GM19468 (cell line): ENCODE data around the gene RAD18.

ENCODE experiments used
- ATAC-seq: cut with Tn5 transposase; IDR thresholded peaks from one replicate; pipeline ENCODE4 v1.9.1; 2021; ENCODE audit warnings: mild to moderate bottlenecking, moderate library complexity, moderate number of reproducible peaks; ENCODE audit not compliant: unreplicated experiment; ENCODE audit errors: extremely low read depth

RAD18 gene

GRCh38 chr3:8871306-8871705, 92.0 kb downstream of the RAD18 start:
- no peak for ATAC-seq

GRCh38 chr3:8870134-8870533, 93.1 kb downstream of the RAD18 start:
- ATAC-seq, result no peak

GRCh38 chr3:8869613-8870012, 93.7 kb downstream of the RAD18 start:
- no peak for ATAC-seq

- ATAC-seq, result no peak
Measured at GRCh38 chr3:8868996-8869395, 94.3 kb downstream of the RAD18 start.

- ATAC-seq, result no peak
Measured at GRCh38 chr3:8867646-8868045, 95.6 kb downstream of the RAD18 start.

- no peak for ATAC-seq
Measured at GRCh38 chr3:8865697-8866096, 97.6 kb downstream of the RAD18 start.

GRCh38 chr3:8864402-8865350, 98.6 kb downstream of the RAD18 start:
- no peak for ATAC-seq

- ATAC-seq, result no peak
Measured at GRCh38 chr3:8863891-8864290, 99.4 kb downstream of the RAD18 start.

GRCh38 chr3:8857720-8858367, 105.4 kb downstream of the RAD18 start:
- no peak for ATAC-seq

- ATAC-seq, result no peak
Measured at GRCh38 chr3:8856721-8857120, 106.6 kb downstream of the RAD18 start.

GRCh38 chr3:8856071-8856470, 107.2 kb downstream of the RAD18 start:
- ATAC-seq, result no peak

- ATAC-seq, result no peak
Measured at GRCh38 chr3:8854656-8855055, 108.6 kb downstream of the RAD18 start.

- no peak for ATAC-seq
Measured at GRCh38 chr3:8853081-8853480, 110.2 kb downstream of the RAD18 start.

GRCh38 chr3:8852511-8852910, 110.8 kb downstream of the RAD18 start:
- ATAC-seq, result no peak

GRCh38 chr3:8851703-8852102, 111.6 kb downstream of the RAD18 start:
- ATAC-seq, result no peak

- ATAC-seq, result no peak
Measured at GRCh38 chr3:8848696-8849131, 114.6 kb downstream of the RAD18 start.

- no peak for ATAC-seq
Measured at GRCh38 chr3:8847317-8847716, 116.0 kb downstream of the RAD18 start.

- no peak for ATAC-seq
Measured at GRCh38 chr3:8846176-8846575, 117.1 kb downstream of the RAD18 start.

- no peak for ATAC-seq
Measured at GRCh38 chr3:8845641-8846040, 117.6 kb downstream of the RAD18 start.

- ATAC-seq, result no peak
Measured at GRCh38 chr3:8843347-8843746, 119.9 kb downstream of the RAD18 start.

- ATAC-seq, result no peak
Measured at GRCh38 chr3:8842293-8842692, 121.0 kb downstream of the RAD18 start.
